GM10266 (cell line): ENCODE data around the gene PIGL.

Source experiments
- DNase-seq: peaks from one replicate; pipeline ENCODE4 v3.0.0; 2012; ENCODE audit errors: extremely low spot score
- CTCF ChIP-seq: IDR thresholded peaks from 2 replicates; pipeline ENCODE4 v1.5.1; 2012; ENCODE audit warnings: mild to moderate bottlenecking, low read depth; ENCODE audit not compliant: control insufficient read depth, insufficient read depth; ENCODE audit errors: missing control alignments

PIGL gene

GRCh38 chr17:16329519-16330271 lies 112.7 kb downstream of the PIGL start:
- TF ChIP-seq CTCF, result no peak
- no peak for DNase-seq

- DNase-seq, result no peak
Observed at GRCh38 chr17:16338391-16338790, 121.4 kb downstream of the PIGL start.

DNA sequence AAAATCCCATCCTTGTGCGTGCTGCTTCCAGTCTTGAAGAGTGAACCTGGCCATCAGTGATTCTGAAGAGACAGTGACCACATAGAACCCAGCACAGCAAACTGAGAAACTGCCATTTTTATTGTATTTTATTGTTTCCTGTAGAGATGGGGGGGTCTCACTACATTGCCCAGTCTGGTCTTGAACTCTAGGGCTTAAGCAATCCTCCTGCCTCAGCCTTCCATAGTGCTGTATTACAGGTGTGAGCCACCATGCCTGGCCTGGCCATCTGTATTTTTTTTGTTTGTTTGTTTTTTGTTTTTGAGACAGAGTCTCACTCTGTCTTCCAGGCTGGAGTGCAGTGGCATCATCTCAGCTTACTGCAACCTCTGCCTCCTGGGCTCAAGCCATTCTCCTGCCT lies 122.4 kb downstream of the PIGL start:
- DNase-seq, result no peak
- no peak for TF ChIP-seq CTCF

More at GRCh38 chr17:16338391-16338790, 121.4 kb downstream of the PIGL start:
- no peak for TF ChIP-seq CTCF

- TF ChIP-seq CTCF, result no peak
- DNase-seq, result no peak
Observed at GRCh38 chr17:16339959-16340358, 122.9 kb downstream of the PIGL start.

DNA sequence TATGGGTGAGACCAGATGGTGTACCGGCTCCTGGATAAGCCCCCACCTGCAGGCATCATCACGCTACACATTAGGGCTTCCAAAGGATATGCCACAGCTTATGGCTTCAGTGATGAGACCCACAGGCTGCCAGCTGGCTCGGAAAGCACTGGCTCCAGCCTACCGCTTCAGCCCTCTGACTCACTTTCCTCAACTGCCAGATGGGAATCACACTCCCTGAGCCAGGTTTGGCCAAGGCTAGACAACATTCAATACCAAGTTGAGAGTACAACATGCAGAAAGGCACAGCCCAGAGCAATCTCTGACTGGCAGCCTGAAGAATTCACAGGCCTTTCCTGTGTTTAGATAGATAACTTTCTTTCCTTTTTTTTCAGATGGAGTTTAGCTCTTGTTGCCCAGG lies 126.0 kb downstream of the PIGL start:
- no peak for DNase-seq

DNA sequence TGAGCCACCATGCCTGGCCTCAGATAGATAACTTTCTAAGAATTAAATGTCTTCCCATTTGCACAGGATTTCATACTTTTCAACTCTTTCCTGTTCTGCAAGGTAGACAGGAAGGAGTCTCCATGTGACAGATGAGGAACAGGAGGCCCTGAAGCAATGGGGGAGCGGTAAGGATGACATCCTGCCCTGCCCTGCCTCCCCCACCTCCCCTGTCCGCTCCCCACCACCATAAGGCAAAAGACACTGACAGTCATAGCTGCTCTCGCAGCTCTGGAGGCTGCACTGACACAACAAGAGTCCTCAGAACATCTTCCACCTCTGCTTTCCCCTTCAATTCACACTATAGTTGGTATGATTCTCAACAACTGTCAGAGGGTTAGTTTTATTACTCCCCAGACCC lies 126.6 kb downstream of the PIGL start:
- no peak for TF ChIP-seq CTCF
- DNase-seq, result no peak

More for the DNA sequence above, 126.0 kb downstream of the PIGL start:
- TF ChIP-seq CTCF, result no peak

DNA sequence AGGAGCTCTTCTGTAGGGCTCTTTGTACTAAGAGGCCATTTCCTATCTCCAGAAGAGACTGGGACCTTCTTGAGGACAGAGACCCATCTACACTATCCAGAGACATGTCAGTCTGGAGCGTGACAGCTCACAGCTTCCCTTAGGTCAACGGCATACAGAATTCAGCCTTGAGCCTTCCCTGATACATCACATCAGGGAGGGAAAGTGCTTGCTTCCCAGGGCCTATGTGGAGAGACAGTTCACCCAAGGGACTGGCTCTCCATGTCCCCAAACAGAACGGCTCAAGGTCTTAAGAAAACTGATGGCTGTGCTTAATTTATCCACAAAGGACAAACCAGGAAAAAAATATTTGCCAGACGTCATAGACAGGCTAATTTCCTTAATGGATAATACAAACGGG lies 128.6 kb downstream of the PIGL start:
- DNase-seq, result no peak
- no peak for TF ChIP-seq CTCF
